ENCODE results near the gene VDAC1.

GRCh38 chr5:134041570-134042411 lies 37.0 kb upstream of the VDAC1 start:
- TF ChIP-seq POLR2A (IDR thresholded peaks at IDR 0.05; ENCODE audit: low read length) (no peak), GATA1 (IDR thresholded peaks at IDR 0.05; ENCODE audit: low read depth, low read length) (no peak)
